ENCODE results near the gene CPLANE1.
"Not testable (repeated sequence)": the region's sequence is repeated elsewhere in the genome, so short reads cannot be mapped to it uniquely, and the experiment has no call there.

Gene CPLANE1

DNA sequence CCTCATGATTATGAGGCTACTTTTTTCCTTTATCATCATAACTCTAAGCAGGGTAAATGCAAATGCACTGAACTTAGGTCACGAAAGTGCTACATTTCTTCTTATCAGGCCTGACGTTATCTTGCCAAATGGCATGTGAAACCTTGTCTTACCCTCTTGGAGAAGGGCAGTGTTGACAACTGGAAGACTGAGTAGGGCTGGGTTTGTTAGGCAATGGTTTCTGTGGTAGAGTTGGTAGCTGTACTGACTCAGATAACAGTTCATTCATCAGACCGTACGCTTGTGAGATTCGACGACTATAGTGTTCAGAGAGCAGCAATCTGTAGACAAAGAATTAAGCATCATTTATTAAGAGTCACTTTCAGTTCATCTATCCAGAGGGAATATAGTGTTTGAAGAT, 127.7 kb downstream of the CPLANE1 start:
- no peak for DNase-seq (ENCODE audit: low read depth in 2 of 2)

GRCh38 chr5:37121027-37121426, 128.1 kb downstream of the CPLANE1 start:
- DNase-seq (ENCODE audit: low read depth in 2 of 2): no peak

GRCh38 chr5:37120270-37120669, 128.9 kb downstream of the CPLANE1 start:
- DNase-seq (ENCODE audit: low read depth in 2 of 2): no peak

- DNase-seq (ENCODE audit: low read depth in 2 of 2): no peak
Observed at GRCh38 chr5:37116359-37116758, 132.8 kb downstream of the CPLANE1 start.

DNA sequence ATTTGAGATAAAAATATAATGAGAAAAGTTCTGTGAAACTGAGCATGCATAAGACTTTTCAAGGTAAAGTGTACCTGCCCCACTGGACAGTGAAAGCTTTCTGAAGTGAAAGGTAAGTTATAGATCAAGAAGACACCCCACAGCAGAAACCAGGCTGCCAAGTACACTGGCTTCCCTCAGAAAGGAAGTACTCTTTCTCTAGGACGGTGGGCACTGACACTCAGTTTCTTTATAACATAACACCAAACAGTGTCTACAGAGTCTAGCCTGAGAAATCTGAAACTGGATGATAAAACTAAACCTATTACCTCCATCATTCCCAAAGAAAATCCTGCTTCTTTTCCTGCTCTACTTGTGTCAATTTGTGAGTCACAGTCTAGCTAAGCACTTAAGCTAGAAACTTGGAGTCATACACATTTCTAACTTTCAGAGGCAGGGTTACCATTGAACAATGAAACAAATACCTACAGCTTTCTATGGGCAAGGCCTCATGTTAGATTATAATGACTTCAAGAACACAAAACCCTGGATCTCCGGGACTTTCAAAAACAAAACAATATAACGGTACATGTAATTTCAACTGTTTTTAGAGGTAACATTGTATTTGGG, 136.7 kb downstream of the CPLANE1 start:
- no peak for DNase-seq (ENCODE audit: low read depth in 2 of 2)

- DNase-seq (ENCODE audit: low read depth in 2 of 2): no peak
Observed at GRCh38 chr5:37111426-37112382, 137.5 kb downstream of the CPLANE1 start.

DNA sequence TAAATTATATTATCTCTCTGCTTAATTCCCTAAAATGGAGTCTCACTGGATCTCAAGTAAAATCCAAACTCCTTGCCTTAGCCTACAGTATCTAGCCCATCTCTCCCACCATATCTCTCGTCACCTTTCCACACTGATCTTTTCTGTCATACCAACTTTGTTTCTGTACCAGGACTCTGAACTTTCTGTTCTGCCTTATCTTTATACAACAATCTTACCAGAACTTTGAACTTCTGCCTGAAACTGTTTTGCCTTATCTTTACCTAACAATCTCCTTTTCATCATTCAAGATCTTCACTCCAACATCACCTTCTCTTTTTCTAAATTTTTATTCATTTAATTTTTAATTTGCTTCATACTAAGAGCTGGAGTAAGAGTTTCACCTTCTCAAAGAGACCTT, 139.0 kb downstream of the CPLANE1 start:
- DNase-seq (ENCODE audit: low read depth in 2 of 2): no peak

DNA sequence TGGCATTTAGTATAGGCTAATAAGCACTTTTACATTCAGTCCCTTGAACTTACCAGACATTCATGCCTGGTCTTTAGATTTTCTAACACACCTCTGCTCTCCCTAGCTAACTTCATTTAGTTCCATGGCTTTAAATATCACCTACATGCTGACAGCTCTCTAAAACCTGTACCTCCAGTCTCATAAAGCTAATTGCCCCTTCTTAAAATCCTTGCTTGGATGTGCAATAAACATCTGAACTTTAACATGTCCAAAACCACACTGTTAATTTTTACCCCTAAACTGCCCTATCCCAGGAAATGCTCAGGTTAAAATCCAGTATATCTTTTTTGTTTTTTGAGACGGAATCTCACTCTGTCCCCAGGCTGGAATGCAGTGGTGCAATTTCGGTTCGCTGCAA, 139.8 kb downstream of the CPLANE1 start:
- no peak for DNase-seq (ENCODE audit: low read depth in 2 of 2)

GRCh38 chr5:37103302-37103701, 145.9 kb downstream of the CPLANE1 start:
- DNase-seq (ENCODE audit: low read depth in 2 of 2): no peak

DNA sequence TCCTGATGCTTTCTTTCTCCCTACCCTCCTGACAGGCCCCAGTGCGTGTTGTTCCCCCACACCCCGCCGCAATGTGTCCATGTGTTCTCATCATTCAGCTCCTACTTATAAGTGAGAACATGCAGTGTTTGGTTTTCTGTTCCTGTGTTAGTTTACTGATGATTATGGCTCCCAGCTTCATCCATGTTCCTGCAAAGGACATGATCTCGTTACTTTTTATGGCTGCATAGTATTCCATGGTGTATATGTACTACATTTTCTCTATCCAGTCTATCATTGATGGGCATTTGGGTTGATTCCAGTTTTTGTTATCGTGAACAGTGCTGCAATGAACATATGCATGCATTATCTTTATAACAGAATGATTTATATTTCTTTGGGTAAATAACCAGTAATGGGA, 149.9 kb downstream of the CPLANE1 start:
- not testable (repeated sequence) for DNase-seq (ENCODE audit: low read depth in 2 of 2)

DNA sequence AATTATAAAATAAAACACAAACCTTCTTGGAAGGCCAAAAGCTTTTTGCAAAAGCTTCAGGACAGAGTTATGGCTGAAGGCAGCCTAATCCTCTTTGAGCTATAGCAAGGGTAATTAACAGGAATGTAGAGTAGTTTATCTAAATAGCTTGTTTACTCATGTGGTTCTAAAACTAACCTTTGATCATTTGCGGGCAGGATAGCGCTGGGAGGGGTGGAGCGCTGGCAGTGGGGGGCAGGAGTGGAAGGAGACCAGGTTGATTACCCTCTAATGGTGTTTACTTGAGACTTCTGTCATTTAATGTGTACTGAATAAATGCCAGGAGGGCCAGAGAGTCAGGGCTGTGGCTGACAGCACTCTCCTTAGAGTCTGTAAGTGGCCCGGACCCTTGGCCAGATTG, 155.4 kb downstream of the CPLANE1 start:
- DNase-seq (ENCODE audit: low read depth in 2 of 2): not testable (repeated sequence)

GRCh38 chr5:37090781-37091180, 158.4 kb downstream of the CPLANE1 start:
- DNase-seq (ENCODE audit: low read depth in 2 of 2): no peak

GRCh38 chr5:37090123-37090726, 159.0 kb downstream of the CPLANE1 start:
- DNase-seq (ENCODE audit: low read depth in 2 of 2): no peak

GRCh38 chr5:37088009-37088408, 161.2 kb downstream of the CPLANE1 start:
- DNase-seq (ENCODE audit: low read depth in 2 of 2): no peak

DNA sequence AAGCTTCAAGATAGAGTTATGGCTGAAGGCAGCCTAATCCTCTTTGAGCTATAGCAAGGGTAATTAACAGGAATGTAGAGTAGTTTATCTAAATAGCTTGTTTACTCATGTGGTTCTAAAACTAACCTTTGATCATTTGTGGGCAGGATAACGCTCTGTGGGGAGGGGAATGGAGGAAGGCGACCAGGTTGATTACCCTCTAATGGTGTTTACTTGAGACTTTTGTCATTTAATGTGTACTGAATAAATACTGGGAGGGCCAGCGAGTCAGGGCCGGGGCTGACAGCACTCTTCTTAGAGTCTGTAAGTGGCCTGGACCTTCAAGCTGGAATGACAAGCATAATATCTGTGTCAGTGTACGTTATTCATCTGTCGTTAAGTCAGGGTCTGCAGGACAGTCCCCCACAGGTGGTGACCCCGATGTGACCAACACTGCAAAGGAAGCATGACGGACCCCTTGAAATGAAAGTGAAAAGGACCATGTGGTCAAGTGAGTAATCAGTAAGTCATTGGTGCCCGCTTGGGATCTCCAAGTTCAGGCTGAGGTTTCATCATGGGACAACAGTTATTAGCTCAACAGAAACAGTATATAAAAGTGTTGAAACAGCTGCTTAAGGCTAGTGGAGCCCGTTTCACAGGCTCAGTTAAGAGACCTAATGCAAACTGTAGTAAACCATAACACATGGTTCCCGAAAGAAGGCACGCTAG, 162.6 kb downstream of the CPLANE1 start:
- DNase-seq (ENCODE audit: low read depth in 2 of 2): no peak

GRCh38 chr5:37086026-37086425, 163.2 kb downstream of the CPLANE1 start:
- not testable (repeated sequence) for DNase-seq (ENCODE audit: low read depth in 2 of 2)

DNA sequence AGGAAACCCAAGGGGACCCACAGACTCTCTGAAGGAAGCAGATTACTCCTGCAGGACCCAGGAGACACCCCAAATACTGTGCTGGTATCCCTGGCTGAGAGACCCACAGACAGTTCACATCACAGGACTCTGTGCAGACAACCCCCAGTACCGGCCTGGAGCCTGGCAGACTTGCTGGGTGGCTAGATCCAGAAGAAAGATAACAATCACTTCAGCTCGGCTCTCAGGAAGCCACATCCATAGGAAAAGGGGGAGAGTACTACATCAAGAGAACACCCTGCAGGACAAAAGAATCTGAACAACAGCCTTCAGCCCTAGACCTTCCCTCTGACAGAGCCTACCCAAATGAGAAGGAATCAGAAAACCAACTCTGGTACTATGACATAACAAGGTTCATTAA, 166.2 kb downstream of the CPLANE1 start:
- not testable (repeated sequence) for DNase-seq (ENCODE audit: low read depth in 2 of 2)

DNA sequence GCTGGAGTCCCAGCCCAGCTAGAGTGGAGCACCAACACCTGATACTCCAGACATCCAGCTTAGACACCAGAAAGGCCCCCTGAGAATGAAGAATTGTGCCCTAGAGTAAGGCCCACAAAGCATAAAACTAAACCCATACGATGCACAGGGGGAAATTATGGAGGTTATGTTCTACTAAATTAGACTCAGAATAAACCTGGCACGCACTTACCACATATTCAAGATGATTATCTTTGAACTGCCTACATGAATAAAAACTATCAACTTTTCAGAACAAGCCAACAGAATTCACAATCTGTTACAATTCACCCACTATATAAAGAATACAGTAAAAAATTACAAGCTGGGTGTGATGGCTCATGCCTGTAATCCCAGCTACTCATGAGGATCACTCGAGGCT, 168.5 kb downstream of the CPLANE1 start:
- no peak for DNase-seq (ENCODE audit: low read depth in 2 of 2)

DNA sequence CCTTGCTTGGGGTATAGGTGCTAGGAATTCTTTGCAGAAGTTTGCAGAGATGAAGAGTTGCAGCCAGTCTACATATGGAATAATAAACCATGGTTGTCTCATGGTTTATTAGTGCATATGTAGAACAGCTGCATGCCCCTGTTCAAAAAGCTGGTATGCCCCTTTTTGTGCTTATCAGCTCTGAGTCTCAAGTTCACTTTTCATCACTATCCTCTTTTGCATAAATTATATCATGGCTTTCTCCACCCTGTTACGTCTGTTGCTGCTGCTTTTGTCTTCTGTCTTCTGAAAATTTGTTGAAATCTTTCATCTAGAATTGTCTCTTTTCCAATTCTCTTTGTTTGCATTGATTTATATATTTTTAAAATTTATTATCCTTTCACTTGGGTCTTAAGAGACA, 172.0 kb downstream of the CPLANE1 start:
- no peak for DNase-seq (ENCODE audit: low read depth in 2 of 2)

DNA sequence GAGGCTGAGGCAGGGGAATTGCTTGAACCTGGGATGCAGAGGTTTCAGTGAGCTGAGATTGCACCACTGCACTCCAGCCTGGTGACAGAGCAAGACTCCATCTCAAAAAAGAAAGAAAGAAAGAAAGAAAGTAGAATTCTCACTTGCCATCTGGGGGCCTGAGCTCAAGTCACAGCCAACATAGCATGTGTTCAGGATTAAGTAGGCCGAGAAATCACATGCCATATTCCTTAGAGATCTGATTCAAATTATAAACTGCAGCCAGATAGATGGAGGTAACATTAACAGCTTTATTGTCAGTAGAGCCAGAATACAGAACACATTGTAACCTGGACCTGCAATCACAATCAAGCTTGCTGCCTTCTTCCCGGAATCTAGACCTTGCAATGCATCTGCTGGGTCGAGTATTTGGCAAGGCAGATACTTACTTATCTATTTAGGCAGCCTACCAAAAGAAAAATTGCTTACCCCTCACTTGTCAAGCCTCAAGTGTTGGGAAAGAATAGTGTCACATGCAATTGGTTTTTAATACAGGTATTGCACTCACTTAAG, 173.7 kb downstream of the CPLANE1 start:
- DNase-seq (ENCODE audit: low read depth in 2 of 2): no peak

GRCh38 chr5:37071901-37072581, 177.1 kb downstream of the CPLANE1 start:
- DNase-seq (ENCODE audit: low read depth in 2 of 2): no peak

Data from stimulated activated CD8-positive, alpha-beta memory T cell treated with anti-CD3 and anti-CD28 coated beads, Interleukin-7, amount 100 ng/mL, for 1 hour (primary cell).